ENCODE data around the gene FAM98A.

Gene FAM98A

DNA sequence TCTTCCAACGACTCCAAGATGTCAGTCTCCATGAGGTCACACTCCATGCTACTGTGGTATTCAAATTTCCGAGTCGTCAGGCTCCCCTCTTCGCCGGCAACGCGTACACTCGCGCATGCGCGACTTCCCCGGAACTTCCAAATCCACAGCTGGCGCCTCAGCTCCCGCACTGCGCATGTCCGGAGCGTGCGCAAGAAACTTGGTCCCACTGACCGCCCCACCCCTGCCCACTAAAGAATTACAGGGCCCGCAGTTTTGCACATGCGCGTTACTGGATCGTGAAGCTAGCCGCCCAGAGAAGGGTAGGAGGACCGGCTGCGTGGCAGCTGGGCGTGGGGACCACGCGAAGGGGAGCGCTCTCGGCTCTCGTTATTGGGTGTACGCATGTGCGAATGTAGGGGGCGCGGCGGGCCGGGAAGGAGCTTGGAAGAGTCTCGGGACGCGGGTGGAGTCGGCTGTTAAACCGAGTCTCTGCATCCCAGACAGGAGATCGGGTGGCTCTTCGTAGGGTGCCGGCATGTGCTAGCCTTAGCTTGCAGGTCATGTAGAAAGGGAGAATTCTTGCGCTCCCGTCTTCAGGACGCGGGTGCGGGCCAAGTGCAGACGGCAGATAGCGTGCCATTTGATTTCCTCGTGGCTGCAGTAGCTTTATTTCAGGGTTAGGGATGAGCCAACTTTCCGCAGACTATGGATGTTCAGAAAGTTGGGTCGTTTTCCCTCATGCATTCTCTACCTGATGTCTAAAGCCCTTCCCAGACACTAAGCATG is at the start of gene FAM98A:
Gene FAM98A (minus strand): TSS at position 125 of the 768 bp plus-strand sequence. CDS start 78 bp downstream, at position 47.
- DNase-seq = peak; percentile 99

DNA sequence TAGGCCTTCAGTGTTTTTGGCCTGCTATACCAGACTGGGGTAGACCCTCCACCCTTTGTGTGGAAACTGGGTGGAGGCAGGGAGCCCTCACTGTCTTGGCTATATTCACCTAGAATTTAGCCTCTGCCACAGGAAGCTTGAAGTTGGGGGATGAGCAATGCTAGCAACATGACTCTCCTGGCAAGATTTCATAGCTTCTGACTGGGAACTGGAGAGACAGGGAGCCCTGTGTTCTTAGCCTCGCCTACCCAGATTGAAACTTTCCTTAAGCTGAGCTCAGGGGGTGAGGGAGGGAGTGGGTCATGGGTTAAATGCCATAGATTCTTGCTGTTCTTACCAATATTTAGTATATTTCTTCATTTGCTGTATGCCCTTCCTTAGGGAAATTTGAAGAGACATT is 46.8 kb upstream of the FAM98A start:
- no peak for DNase-seq

DNA sequence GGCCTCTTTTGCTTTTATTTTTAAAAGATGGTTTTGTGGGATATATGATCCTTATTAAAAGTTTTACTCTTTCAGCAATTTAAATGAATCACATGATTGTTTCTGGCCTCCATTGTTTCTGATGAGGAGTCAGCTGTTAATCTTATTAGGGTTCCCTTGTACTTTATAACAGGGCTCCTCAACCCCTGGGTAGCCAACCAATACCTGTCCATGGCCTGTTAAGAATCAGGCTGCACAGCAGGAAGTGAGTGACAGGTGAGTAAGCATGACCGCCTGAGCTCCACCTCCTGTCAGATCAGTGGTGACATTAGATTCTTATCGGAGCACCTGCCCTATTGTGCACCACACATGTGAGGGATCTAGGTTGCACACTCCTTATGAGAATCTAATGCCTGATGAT is 45.1 kb upstream of the FAM98A start:
- DNase-seq = no peak

DNA sequence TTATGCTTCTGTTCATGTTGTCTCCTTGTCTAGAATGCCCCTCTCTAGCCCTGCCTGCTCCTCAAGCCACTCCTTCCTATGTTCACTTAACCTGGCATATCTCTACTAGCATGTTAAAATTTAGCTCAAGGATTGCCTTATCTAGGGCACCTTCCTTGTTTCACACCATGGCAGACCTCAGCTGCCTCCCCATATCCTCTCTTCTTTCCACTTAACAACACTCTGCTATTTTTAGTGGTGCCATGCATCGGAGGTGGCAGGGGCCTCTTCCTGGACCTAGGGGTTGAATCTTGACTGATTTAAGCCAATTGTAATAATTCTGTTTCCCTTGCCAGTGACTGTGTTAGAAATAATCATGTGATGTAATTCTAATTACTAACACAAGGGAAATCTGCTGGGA is 36.9 kb upstream of the FAM98A start:
- DNase-seq = no peak

DNA sequence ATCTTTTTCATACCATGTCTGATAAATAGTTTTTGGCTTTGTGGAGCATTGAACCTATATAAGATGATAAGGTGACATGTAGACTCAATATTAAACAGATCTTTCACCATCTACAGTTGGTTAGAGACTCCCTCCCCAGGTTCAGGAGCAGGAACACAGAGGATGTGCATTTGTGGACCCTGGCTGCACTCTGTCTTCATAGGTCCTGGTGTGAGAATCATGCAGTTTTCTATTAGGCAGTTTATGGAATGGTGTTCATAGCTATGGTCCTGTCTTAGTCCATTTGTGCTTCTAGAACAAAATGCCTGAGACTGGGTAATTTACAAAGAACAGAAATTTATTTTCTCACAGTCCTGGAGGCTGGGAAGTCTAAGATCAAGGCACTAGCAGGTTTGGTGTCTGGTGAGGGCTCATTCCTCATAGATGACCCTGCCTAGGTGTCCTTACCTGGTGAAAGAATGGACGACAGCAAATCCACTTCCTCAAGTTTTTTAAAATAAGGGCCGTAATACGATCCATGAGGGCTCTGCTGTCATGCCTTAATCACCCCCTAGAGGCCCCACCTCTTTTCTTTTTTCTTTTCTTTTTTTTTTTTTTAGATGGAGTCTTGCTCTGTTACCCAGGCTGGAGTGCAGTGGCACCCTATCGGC is 35.3 kb upstream of the FAM98A start:
- no peak for DNase-seq

DNA sequence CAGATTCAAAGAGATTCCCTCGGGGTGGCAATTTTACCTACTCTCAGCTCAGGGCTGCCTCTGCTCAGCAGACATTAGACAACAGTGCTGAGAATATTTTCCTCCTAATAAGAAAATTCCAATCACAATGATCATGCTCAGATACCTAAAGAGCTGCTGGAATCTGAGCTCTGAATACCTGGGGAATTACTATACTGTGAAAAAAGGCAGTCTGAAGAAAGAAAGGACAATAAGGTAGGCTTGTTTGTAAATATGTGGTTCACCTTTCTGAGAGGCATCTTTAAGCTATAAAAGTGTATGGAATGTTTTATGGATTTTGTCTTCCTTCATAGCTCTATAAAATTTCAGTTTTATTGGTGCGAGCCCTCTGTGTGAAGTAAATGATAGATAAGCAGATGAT is 34.2 kb upstream of the FAM98A start:
- no peak for DNase-seq

DNA sequence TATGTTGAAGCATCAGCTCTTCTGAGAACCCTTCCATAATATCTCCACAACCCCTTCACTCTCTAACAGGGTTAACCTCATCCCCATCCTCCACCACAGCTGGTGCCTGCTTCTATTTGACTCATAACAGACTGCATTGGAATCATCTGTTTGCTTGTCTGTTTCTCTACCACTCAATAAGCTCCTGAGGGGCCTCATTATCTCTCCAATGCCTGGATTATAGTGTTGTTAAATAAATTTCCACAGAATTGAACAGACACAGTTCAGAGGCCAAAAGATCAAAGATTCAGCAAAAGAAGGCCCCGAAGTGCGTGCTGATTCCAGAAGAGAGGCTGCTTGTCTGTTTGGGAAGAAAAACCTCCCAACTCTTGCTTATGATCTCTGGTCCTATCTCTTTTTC is 33.7 kb upstream of the FAM98A start:
- no peak for DNase-seq

DNA sequence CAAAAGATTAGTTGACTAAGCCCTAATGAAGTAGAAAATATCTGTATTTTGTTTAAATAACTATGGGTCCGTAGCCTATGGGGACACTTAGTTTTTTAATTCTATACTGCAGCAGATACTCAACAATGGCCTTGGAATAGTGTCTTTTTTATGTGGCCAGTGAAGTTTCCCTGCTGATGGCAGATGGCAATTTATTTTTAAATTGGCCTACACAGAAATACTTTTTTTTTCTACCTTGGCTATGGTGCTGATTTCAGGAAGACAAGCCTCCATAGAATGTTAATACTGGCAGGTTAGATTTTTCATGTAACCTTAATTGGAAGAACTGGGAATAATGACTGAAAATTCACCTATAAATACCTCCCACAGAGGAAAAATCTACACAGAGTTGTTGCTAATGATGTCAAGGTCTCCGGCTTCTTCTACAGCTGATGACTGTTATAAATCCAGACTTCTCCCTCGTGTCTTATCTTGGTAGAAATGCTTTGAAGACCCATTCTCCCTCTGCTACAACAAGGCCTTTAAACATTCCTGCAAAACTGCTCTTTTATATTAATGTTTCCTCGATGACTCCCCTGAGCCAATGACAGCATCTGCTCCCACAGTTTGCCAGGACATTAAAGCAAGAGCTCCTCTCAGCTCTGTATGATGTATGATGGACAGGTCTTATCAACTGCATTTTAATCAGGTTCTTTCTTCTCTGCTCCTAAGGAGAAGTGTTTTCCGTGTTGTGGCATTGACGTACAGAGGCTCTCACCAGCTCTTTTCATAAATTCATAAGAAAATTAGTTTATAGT is 29.1 kb upstream of the FAM98A start:
- no peak for DNase-seq

DNA sequence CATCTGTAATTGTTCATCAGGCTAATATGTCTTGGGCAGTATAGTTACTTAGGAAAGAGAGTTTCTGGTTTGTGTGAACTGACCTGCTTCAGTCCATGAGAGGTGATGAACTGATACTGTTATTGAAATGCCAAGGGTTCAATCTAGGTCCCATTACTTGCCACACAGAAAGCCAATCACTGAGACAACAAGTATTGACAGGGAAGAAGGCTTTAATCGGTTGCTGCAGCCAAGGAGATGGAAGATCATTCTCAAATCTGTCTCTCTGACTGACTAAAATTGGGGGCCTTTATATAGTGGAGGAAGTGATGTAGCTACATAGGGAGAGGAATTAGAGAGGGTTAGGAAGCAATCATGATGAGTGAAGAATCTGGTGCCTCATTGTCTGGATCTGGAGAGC is 19.9 kb upstream of the FAM98A start:
- DNase-seq = no peak

DNA sequence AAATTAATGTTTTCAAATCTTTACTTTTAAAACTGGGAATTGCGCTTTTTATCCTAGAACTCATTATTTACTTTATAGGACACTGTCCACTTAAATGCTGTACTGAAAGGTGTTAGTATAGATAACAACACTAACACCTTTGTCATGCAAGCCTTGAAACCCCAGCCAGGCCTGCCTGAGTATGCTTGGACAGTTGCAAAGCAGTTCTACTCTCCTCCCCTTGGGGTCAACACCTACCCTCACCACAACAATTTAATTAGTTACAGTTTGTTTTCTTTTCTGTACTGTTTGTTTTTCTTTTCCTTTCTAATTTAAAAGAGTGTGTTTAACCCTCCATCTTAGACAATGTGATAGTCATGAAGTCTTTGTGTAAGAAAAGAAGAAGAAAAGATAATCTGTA is 18.9 kb upstream of the FAM98A start:
- no peak for DNase-seq

DNA sequence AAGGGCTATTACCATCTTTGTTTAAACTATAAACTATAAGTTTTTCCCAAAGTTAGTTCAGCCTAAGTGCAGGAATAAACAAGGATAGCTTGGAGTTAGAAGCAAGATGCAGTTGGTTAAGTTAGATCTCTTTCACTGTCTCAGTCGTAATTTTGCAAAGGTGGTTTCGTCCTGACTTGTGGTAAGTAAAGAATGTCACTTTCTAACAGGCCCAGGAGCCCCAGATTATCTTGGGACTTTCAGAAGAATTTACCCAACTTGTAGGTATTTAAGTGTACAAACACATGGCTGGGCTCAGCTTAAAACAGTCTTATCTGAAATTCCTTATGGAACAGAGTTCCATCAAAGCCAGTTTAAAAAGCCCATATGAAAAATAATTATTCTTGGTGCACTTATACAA is 18.3 kb upstream of the FAM98A start:
- DNase-seq = no peak

DNA sequence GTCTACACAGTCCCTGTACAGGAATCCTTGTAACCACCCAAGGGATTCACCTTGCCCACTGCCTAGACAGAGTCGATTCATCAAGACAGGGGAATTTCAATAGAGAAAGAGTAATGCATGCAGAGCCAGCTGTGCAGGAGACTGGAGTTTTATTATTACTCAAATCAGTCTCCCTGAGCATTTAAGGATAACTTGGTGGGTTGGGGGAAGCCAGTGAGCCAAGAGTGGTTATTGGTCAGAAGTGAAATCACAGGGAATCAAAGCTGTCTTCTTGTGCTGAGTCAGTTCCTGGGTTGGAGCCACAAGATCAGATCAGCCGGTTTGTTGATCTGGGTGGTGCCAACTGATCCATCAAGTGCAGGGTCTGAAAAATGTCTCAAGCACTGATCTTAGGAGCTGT is 17.8 kb upstream of the FAM98A start:
- no peak for DNase-seq

DNA sequence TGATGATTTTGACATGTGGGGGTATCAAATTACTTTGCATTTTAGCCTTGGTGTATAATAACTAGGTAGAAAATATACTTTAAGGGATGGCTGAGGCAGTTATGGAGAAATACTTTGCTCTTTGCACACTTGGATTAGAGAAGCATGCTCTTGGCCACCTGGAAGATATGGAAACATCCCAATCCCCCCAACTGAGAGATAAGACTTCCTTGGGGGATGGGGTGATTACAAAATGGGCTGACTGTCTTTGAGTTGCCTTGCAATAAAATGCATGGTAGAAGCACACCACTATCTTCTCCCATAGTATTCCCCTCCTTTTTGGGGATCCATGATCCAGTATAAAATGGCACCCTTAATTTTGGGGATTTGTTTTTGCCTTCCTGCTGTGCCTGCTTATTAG is 15.1 kb upstream of the FAM98A start:
- DNase-seq = no peak

DNA sequence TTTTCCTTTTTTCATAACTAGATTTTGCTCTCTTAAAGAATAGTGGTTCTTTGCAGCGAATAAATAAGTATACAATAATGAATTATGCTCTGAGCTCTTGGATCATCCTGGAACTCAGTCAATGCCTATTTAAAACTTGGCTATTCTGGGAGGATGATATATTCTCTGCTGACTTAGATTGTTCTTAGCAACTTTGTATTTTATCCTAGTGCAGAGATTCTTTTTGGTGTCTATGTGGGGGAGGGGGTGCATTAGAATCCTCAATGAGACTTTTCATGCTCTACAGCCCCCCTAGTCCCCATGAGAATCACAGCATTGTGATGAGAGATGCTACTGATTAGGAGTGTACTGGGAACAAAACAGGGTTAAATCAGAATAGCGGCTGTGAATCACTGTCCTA is 8.8 kb upstream of the FAM98A start:
- no peak for DNase-seq

DNA sequence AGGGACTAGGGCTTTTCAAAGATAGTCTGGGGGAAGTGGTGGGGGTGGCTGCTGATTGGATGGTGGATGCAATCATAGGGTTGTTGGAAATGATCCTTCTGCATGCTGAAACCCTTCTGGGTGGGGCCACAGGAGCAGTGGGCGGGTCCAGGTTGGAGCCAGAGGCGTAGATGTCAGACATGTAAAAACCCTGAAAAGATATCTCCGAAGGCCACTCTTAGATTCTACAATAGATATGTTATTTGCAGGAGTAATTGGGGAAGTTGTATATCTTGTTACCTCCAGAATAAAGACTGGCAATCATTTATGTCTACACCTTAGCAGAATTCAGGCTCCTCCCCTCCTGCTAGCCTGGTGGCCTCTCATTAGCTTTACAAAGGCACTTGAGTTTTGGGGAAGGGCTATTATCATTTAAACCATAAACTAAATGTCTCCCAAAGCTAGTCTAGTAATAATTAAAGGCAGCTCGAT is 8.2 kb upstream of the FAM98A start:
- DNase-seq = no peak

DNA sequence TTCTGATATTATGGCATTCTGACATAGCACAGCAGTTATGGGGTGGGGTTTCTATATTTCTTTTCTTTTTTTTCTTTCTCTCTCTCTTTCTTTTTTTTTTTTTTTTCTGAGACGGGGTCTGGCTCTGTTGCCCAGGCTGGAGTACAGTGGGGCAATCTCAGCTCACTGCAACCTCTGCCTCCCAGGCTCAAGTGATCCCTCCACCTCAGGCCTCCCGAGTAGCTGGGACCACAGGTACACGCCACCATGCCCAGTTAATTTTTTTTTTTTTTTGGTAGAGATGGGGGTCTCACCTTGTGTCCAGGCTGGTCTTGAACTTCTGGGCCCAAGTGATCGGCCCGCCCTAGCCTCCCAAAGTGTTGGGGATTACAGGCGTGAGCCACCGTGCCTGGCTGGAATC is 7.5 kb upstream of the FAM98A start:
- no peak for DNase-seq

DNA sequence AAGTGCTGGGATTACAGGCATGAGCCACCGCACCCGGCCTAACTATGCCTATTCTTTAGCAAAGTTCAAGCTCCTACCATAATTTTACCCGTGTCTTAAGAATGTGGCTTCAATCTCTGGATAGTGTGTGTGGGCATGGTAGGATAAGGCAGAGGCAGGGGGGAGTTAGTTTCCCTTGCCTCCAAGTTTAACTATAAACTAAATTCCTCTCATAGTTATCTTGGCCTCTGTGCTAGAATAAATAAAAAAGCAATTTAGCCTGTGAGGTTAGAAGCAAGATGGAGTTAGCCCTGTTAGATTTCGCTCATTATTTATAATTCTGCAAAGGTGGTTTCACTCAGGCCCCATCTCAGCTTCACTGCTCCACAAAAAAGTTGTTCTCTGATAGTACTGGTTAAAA is 7.0 kb upstream of the FAM98A start:
- DNase-seq = no peak

DNA sequence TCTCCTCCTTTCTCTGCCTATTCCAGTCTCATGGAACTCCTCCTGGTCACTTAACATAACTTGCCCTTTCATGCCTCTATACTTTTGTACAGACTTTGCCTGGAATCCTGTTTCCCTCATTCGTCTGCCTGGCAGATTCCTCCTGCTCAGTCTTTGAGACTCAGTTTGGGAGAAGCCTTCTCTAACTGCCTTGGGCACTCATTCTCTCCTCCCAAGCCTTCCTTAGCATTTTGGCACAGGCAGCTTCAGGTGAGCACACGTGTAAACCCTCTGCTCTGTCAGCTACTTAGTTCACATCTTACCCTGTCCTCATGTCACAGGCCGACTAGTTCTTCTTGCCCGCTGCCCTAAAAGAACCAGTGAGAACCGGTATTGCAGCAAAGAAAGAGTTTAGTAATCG is 6.0 kb upstream of the FAM98A start:
- DNase-seq = no peak

DNA sequence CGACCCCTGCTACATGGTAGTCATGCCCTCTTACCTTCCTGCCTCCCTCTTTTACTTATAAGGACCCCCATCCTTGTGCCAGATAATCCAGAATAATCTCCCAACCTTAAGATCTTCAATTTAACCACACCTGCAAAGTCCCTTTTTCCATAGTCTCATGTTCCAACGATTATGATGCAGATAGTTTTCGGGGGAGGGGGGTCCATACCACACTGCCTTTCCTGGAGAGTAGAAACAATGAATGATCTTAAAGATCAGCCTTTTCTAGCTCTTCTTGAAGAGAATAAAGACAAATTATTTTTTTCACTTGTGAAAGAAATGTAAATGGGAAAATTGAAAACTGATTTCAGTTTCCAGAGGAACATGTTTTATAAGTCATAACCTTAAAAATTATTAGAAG is 4.3 kb upstream of the FAM98A start:
- no peak for DNase-seq

DNA sequence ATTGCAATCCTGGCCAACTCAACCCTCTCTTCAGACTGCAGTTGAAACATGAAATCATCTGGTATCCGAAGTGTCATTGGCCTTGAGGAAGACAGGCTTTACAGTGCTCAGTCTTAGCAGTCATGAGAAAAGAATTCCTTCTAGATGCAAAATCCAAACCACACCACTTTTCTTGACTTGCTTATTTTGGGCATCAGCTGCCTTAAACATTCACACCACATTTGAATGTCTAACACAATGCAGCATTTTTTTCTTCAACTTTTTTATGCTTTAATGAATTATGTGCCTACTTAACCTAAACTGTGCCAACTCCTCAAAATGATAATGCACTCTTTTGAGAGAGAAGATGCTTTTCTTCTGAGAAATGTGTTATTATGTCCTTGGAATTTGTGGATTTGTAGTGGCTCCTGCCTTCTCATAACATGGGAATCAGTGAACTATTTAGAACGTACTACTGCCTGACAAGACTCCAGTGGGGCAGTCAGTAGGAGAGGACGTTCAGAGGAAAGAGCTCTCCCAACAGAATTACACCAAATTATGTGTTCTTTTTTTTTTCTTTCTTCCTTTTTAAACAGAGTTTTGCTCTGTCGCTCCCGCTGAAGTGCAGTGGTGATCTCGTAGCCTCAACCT is 3.2 kb upstream of the FAM98A start:
- no peak for DNase-seq

DNA sequence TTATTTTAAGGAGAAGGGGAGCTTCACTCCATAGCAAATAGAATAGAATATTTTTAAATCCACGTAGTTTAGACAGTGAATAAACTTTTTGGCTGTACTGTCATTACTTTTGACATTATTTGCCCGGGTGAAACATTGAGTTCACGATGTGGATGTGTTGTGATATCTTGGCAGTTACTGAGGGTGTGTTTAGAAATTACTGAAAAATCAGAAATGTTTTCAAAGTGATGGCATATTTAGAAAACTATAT is 769 bp upstream of the FAM98A start:
- no peak for DNase-seq

DNA sequence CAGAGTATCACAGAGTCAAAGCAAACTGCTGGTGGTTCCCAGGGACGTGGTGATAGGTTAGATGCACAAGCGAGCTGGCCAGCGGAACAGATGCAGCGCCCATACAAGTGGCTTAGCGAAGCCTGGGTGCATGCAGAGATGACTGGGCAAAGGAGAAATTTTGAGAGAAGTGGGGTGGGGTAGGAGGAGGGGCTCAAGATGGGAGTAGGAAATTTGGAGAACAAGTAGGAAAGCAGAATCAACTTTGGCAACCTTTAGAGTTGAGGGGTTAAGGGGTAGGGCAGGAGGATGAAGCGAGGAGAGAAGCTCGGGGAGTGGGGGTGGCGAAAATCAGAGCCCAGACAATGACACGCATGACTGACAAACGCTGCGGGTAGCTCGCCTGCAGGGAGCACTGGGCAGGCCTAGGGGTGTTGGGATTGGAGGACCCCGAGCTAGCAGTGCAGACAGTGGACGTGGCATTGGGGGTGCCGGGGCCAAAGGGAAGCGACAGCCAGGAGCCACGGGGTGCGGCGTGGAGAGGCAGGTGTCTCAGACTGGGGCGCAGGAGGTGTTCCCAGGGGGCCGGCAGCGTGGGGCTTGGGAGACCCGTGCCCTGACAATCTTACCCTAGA is 431 bp downstream of the FAM98A start:
- peak; percentile 26 for DNase-seq

DNA sequence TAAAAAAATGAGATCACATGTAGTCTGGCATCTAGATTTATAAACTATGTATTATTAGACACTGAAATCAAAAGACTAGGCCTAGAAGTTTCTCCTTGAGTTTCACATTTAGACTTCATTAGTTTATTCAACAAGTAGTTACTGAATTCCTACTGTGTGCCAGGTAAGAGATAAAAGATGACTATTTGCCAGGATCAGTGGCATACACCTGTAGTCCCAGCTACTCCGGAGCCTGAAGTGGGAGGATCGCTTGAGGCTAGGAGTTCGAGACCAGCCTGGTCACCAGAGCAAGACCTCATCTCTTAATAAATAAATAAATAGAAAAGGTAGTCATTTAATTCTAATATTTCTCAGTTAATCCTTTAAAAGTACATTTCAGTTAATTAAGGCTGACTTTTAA is 2.1 kb downstream of the FAM98A start:
- DNase-seq = no peak
